NCI-H1092 treated with DMSO at 0.1 percent for 48 hours (cell line): ENCODE measurements around the gene CDA.

Source experiments
- DNase-seq: peaks from one replicate; lab custom pipeline; 2025; lab: John Stamatoyannopoulos, UW

CDA gene

GRCh38 chr1:20615946-20616846, 27.3 kb downstream of the CDA start:
- no peak for DNase-seq

- no peak for DNase-seq
Observed at GRCh38 chr1:20616847-20617487, 28.1 kb downstream of the CDA start.

- DNase-seq: no peak
Observed at GRCh38 chr1:20618550-20618949, 29.7 kb downstream of the CDA start.

GRCh38 chr1:20619999-20620398, 31.1 kb downstream of the CDA start:
- no peak for DNase-seq

GRCh38 chr1:20621012-20621411, 32.1 kb downstream of the CDA start:
- DNase-seq: no peak

GRCh38 chr1:20624709-20625108, 35.8 kb downstream of the CDA start:
- DNase-seq: no peak

- no peak for DNase-seq
Observed at GRCh38 chr1:20625176-20626097, 36.5 kb downstream of the CDA start.

GRCh38 chr1:20626098-20626427, 37.2 kb downstream of the CDA start:
- DNase-seq: no peak

GRCh38 chr1:20626524-20626923, 37.6 kb downstream of the CDA start:
- no peak for DNase-seq

GRCh38 chr1:20630729-20631128, 41.8 kb downstream of the CDA start:
- DNase-seq: no peak

- no peak for DNase-seq
Observed at GRCh38 chr1:20632386-20632785, 43.5 kb downstream of the CDA start.

GRCh38 chr1:20633190-20634064, 44.5 kb downstream of the CDA start, which contains the start of gene PINK1:
Gene PINK1 (plus strand): TSS chr1:20633458. CDS start chr1:20633549, 91 bp downstream.
- peak; percentile 78 for DNase-seq

- no peak for DNase-seq
Observed at GRCh38 chr1:20634065-20634593, 45.2 kb downstream of the CDA start.

GRCh38 chr1:20634594-20635084, 45.7 kb downstream of the CDA start:
- DNase-seq: peak; percentile 18

- DNase-seq: no peak
Observed at GRCh38 chr1:20636785-20637347, 48.0 kb downstream of the CDA start.

GRCh38 chr1:20640183-20640597, 51.3 kb downstream of the CDA start:
- DNase-seq: peak; percentile 62

- no peak for DNase-seq
Observed at GRCh38 chr1:20641975-20642374, 53.1 kb downstream of the CDA start.

- no peak for DNase-seq
Observed at GRCh38 chr1:20643080-20643479, 54.2 kb downstream of the CDA start.

GRCh38 chr1:20644416-20644815, 55.5 kb downstream of the CDA start:
- DNase-seq: no peak

GRCh38 chr1:20645414-20645813, 56.5 kb downstream of the CDA start:
- DNase-seq: no peak

- DNase-seq: no peak
Observed at GRCh38 chr1:20648438-20648837, 59.5 kb downstream of the CDA start.
